ENCODE data around the gene FGFR2.
A peak's percentile ranks its signal among the peaks of the same experiment; 100 is the strongest.

The FGFR2 gene

DNA sequence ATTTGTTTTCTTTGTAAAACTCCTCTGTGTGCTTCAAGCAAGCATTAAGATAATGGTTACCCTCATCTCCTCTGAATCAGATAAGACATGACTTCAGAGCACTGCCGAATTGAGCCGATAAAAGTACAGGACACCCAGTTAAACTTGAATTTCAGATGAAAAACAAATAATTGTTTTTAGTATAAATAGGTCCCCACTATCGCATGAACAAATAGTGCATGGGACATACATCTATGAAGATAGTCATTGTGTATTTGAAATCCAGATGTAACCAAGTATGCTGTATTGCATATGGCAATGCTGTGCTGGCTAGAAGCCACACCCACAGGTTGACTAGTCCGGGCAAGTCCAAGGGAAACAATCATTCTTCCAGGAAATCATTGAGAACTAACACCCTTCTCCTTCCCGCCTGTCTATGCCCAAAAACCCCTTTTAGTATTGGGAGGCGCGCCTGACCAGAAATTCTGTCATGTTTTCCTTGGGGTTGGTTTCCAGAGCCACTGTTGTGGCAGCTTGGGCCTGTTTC lies 12.6 kb upstream of the FGFR2 start:
- DNase-seq (ENCODE audit: low read depth): no peak

DNA sequence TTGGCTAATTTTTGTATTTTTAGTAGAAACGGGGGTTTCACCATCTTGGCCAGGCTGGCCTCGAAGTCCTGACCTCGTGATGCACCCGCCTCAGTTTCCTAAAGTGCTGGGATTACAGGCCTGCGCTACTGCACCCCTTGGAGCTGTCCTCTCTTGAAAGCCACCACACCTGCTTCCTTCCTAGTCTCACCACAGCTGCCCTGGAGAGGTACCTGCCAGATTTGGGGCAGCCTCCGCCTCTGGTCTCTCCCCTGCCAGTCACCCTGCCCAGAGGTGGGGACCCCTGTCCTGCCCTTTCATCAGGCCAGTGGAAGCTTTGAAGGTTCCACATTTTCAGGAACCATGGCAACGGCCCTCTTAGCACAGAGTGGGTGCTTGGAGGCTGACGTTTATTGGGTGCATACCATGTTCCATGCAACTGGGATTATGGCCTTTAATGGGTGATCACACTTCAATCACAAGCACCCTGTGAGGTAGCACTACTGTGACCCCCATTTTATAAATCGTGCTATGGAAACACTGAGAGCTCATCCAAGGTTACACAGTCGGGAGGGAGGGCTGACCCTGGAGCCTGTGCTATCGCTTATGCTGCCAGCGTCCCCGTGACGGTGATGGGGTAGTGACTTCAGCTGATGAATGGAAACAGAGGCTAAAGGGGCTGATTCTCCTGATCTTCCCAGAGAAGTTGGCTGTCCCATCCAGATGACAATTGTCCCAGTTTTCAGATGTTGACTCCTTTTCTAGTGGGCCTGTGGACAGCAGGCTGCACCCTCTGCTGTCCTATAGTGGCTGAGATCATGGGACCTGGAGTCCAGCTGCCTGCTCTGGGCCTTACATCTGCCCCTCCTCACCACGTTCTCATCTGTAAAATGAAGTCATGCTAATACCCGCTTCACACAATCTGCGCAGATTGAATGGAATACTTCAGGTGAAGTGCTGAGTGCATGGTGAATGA lies 11.5 kb upstream of the FGFR2 start:
- DNase-seq (ENCODE audit: low read depth): no peak

DNA sequence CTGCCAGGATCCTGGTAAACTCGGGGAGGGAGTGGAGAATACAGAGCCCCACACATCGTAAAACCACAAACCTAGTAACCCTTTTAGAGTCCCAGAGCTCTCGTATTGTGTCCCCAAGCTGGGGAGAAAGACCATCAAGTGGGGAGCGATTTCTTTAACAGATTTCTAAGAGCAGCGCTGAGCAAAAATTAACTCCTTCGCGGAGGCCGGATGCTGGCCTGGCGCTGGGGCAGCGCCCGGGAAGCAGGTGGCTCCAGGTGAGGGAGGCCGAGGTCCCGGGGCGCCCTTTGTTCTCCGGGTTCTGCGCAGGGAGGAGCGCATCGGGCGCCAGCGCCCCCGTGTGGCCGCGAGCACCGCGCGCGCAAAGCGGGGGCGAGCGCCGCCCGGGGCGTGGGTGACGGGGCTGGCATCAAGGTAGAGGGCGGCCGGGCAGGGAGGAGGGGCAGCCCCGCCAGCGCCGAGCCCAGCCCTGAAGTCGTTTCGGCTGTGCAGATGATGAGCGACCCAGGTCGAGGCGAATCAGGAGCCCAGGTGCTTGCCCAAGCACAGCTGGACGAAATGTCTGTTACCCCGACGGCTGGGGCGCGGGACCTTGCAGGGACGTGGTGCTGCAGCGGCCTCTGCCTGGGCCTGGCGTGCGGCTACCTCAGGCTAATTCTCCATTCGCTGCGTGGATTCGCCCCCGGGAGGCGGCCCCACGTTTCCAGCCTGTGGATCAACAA lies 10.4 kb upstream of the FGFR2 start:
- peak; percentile 31 for DNase-seq (ENCODE audit: low read depth)

DNA sequence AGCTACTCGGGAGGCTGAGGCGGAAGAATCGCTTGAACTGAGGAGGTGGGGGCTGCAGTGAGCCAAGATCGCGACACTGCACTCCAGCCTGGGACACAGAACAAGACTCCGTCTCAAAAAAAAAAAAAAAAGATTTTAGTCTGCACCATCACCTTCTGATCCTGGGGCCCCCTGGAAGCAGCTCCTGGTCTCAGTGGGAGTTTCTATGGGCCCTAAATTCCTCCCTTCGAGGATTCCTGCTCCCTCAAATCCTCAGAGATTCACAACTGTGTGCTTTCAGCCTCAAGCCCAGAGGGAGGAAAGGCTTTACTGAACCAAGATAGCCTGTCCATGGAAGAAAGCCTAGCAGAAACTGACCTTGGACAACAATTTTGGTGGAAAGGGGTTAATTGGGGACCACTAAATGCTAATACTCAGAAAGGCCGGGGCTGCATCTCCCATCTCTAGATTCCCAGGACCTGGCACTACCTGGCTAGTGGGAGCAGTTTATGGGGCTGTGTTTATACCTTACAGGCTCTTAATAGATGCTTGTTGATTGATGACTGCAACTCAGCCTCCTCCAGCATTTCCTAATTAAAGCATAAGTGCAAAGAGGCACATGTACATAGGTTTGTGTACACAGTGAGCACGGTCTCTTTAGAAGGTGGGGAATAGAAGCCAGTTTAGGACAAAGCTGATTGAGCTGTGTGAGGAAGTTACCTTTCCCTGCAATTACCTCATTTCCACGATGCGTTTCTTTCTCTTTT lies 9.2 kb upstream of the FGFR2 start:
- no peak for DNase-seq (ENCODE audit: low read depth)

DNA sequence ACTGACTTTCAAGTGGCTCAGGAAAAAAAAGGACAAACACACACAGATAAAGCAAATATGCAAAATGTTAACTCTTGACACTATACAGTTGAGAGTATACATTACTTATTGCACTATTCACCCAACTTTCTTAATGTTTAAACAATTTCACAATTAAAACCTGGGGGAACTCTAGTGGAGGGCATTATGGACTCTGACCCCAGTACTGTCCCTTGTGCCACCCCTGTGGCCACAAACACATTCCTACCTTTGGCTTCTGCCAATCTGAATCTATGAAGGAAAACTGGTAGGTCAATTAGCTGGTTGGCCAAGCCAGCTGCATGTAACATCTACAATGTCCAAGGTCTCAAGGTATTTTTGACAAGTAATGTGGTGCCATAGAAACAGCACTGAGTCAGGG lies 7.5 kb upstream of the FGFR2 start:
- no peak for DNase-seq (ENCODE audit: low read depth)

DNA sequence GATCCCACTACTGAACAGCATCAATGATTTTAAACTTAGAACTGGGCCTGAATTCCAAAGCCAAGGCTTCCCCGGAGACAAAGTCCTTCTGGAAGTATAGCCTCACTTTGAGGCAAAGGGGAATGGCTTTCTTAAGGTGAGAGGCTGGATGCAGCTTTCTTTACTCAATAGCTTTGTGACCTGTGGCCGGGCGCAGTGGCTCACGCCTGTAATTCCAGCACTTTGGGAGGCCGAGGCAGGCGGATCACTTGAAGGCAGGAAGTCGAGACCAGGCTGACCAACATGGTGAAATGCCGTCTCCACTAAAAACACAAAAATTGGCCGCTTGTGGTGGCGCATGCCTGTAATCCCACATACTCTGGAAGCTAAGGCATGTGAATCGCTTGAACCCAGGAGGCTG lies 3.2 kb upstream of the FGFR2 start:
- DNase-seq (ENCODE audit: low read depth): no peak

DNA sequence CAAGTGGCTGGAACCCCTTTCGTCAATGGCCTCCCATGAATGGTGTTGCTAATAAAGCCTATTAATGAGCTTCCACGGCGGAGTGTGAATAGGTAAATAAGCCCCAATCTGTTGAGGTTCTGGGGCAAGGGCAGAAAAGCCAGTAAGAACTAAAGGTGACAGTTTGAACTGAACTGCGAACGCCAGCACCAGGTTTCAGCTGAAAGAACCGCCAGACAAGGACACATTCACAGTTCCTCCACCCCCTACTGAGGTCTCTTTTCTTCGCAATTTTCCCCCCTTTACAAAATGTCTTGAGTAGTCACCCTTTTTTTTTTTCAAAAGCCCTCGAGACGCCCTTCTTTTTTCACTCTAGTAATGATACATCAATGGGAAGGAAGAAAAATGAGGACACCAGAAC lies 2.4 kb upstream of the FGFR2 start:
- DNase-seq (ENCODE audit: low read depth): no peak

DNA sequence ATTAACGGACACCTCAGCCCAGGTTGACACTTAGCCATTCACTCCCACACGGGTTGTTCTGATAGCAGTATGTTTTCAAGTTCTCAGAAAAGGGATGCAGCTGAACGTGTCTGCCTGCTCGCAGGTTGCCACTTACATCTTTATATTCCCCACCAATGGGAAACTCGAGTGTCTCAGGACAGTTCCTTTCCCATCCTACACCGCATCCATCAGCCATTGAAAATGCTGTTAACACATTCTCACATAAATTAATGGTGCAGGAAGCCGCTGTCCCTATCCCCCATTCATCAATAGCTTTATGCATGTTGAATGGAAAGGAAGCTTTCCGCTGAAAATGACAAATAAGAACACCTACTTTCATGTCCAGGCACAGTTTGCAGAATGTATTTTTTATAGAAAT lies 1.7 kb upstream of the FGFR2 start:
- DNase-seq (ENCODE audit: low read depth): no peak

DNA sequence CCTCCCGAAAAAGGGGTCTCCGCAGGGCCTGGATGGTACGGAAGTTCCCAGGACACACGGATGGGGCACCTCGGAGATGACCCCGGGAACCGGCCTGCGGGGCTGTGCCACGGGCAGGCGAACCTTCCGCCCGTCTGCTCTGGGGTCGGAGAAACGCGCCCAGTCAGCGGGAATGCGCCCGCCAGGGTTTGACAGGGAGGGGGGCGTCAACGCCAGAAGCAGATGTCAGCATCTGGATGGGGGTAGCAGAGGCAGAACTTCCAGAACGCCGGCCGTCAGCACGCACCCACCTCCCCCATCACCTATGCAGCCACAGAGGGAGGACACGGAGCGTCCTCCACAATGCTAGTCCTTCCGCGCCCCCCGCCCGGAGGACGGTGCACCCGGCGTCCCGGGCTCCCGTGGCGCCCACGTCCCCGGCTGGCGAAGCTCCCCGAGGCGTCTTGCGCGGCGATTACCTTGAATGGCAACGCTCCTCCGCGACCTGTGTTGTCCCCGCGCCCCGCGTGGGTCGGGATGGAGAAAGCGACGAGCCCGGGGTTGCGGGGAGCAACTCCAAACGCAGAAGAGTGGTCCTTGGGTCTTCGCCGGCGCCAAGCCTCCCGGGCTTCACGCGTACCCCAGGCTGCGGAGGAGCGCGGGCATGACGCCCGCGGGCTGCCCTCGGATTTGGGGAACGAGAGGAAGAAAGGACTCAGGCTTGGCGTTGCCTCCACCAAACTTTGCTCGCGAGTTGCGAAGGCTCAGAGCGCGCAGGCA lies 561 bp downstream of the FGFR2 start:
- no peak for DNase-seq (ENCODE audit: low read depth)

DNA sequence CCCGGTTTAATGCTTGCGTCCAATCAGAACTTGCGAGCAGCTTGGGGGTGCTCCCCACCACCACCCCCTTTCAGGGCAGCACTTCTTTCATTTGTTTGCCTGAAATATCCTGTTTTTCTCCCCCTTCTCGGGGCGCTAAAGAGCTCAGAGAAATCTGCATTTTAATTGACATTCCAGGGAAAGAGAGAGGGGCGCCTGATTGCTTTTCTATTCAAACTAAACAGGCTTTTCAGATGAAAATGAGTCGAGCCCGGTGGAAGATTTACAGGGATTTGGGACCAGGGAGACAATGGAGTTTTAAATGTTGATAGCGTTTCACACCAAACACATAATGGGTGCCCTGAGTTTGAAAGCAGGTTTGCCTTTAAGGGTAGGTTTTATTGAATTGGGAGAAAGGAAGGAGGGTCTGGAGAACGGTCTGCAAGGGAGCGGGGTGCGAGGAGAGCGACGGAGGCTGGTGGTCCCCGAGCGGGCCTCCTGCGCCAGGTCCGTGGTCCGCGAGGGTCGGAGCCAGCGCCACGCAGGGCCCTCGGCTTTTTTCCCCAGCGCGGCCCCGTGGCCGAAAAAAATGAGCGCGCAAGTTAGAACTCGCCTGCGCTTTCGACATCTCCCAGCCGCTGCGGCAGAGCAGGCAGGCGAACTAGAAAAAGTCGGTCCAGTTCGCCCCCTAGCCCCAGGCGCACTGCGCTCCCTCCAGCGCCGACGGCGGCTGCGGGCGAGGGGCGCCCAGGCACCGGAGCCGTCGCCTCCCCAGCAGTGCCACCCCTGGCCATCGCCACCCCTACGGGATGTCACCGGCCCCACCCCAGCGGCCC lies 1.3 kb downstream of the FGFR2 start:
- DNase-seq (ENCODE audit: low read depth): no peak

DNA sequence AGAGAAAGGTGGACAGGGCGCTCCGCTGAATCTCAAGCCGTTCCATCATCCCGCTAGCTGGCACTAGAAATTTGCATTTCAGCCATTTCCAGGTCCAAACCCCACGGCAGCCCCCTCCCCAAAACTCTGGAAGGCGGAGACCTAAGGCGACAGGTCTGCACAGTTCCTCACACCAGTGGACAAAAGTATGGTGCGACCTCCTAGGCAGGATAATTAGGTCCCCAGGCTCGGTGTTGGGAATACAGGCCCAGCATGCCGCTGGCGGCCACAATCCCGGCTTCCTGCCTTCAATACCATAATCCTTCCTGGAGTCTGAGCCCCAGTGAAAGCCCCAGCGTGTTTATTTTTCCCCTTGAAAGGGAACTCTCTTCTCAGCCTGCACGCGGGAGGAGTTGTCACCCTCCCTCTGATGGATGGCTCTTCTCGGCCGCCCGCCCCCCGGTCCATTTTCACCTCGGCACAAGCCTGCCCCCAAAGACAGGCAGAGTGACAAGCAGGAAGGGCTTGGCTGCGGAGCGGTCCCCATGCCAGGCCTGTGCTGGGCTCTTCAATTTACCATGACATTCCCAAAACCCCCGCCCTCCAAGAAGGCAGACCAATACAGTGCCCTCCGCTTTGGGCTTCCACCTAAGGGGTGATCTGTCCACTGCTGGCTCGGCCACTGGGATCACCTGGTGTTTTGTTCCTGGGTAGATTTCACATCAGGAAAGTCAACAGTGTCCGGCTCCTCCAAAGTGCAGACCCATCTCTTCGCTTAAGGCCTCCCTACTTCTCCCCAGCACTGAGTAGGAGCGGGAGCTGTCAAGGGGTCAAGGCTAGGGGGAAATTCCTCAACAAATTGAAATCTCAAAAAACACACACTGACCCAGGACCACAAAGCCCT lies 2.2 kb downstream of the FGFR2 start:
- DNase-seq (ENCODE audit: low read depth): no peak

DNA sequence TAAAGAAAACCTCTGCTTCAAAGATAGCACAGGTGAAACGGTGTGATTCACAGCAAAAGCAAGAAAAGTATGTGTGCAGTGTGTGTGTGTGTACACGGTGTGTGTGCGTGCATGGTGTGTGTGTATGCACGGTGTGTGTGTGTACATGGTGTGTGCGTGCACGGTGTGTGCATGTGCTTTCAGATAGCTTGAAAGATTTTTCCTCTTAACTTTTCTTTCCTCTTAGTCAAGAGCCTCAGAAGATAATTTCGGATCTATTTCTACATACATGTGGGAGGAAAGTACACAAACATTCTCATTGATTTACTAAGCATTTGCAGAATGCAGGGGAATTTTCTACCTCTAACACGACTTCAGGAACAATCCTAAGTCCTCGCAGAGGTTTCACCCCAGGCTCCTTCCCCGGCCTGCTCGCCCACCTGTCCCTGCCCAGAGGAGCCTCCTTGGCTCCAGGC lies 2.9 kb downstream of the FGFR2 start:
- DNase-seq (ENCODE audit: low read depth): no peak

DNA sequence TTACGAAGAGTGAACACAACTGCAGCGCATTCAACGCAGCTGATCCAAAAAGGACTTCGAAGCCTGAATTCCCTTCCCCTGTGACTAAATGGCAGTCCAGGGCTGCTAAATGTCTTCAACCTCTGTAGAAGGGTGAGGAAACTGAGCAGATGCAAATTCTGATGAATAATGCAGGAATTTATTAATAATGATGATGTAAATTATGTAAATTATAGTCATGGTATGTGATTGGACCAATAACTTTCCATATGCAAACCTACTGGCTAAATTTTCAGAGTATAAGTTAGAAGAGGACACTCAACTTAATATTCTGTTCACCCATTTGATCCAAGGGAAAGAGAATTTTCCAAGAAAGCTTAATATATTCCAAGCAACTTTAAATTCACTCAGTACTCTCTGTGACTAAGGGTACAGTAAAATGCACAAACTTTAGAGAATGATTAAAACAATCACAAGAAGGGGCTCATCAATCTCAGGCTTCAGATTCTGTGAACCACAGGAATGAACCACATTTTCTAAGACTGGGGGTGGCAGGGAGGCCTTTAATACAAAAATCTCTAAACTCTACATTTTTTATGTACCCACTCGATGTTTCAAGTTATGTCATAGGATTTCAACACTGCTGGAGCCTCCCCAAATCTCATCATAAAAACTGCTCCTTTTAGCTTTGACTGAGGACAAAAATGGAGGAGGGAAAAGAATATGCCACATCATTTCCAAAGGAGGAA lies 3.5 kb downstream of the FGFR2 start:
- no peak for DNase-seq (ENCODE audit: low read depth)

DNA sequence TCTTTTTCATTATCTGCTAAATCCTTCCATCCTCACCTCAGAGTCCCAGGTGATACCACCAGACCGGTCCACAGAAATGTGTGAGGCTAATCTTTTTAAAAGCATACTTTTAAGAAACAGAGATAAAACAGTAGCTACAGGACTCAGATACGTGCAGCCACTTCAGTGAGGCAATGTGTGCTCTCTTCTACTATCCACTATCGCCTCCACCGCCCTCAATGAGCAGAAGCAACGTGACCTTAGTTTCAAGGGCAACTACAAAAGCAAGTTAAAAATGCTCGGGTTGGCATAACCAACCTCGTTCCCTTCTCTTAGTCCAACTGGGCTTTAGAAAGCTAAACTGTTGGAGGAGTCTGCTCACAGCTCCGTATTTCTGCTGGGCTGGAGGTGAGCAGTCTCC lies 4.2 kb downstream of the FGFR2 start:
- DNase-seq (ENCODE audit: low read depth): no peak

DNA sequence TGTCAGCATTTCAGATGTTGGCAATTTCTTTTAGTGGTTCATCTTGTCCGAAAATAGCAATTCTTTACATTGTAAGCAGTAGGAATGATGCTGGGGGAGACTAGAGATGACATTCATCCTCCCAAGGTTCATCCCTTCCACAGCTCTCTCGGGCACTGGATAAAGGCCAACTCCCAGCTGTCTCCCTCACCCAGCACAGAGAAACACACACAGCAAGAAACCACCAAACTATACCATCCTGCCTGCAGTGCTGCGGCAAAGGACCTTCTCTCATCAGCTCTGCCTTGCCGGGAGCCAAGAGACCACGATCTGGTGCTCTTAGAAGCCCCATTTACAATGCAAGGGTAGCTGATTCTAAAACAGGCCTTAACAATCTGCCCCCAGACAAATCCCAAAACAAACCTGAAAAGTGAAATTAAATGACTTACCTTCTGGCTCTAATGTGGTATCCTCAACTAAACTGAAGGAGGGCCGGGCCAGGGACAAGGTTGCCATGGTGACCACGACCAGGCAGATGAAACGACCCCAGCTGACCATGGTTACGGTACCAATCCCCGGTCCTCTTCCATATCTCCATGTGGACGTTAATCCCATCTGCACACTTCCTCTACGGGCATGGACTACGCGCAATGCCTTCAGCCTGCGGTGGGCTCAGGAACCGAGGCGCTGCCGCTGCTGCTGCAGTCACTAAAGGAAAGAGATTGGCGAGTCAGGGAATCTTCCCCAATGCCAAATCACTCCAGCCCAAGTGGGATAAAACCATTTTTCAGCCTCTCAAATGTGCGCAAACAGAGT lies 4.8 kb downstream of the FGFR2 start:
- DNase-seq (ENCODE audit: low read depth): no peak

DNA sequence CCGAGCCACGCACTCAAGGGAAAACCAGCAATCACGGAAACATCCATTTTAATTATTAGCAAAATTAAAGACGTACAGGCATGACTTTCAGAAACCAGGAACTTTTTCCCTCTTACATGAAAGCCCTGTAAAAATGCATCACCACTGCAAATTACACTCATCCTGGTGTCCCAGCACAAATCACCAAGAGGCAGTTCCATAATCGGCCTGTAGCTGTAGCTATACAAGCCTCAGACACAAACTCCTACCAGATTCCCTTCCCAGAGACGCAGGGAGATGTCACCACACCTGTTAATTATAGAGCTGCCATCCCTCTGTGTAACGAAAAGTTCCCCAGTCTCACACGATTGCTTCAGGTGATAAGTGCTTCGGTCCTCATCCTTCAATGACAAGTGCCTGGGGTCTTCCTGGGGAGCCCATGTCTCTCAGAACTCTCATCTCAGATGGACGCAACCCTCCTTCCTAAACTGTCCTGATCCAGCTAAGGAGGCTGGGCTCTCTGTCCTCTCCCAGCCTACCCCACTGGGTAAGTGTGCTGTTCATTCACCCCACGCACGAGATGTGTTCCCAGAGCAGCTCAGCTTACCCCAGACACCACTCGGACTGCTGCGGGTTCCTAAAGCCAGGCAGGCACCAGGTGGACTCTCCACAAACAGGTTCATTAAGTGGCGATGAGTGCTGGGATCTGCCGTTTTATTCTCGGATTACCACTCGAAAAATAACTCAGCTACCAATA lies 5.9 kb downstream of the FGFR2 start:
- no peak for DNase-seq (ENCODE audit: low read depth)

DNA sequence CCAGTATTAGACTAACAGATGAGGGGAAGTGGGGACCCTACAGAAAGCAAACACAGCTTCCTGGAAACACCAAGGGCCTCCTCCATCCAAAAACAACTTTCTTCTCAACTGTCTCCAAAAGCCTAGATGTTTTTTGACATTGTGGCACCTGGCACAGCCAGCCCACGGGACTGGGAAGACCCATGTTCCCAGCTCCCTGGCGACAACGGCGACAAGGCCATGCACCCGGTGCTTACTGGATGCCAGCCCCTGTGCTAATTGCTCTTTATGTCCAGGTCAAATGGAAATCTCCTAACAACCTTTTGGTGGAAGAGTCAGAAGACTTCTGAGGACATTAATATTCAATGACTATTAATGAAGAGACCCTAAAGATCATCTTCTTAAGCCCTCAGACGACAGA lies 7.1 kb downstream of the FGFR2 start:
- DNase-seq (ENCODE audit: low read depth): no peak

Measured in activated T-cell treated with anti-CD3 and anti-CD28 coated beads for 24 hours (primary cell).